Stomach (tissue), 9 donors: ENCODE results near the gene SKI. TPM values are rescaled to one million over a fixed set of nuclear protein-coding genes. Genes with fewer than 3 reads are reported as not detected.

Experiments used
- DNase-seq, 2 donors: peaks; one replicate each; pipeline versions ENCODE4 v3.0.0 to v3.0.0-alpha.2; 2013 to 2019
- H3K27ac ChIP-seq, 5 donors: fragments of 200-600 bp in 4 of 5; sonication (generic) in 4 of 5; one replicate each; pipeline ENCODE4 v1.5.1; 2013 to 2019; ENCODE audit warnings: mild to moderate bottlenecking in 1 of 5, moderate library complexity in 1 of 5
- H3K27me3 ChIP-seq, 3 donors: fragments of 200-600 bp; sonication (generic); one replicate each; pipeline ENCODE4 v1.5.1; 2017 to 2019; ENCODE audit warnings: mixed run types in 1 of 3
- H3K36me3 ChIP-seq, 4 donors: fragments of 200-600 bp; sonication (generic); 1 replicate in 3 of 4; 2 replicates in 1 of 4; pipeline ENCODE4 v1.5.1; 2016 to 2019
- H3K4me1 ChIP-seq, 4 donors: fragments of 200-600 bp; sonication (generic); one replicate each; pipeline ENCODE4 v1.5.1; 2016 to 2019
- H3K4me3 ChIP-seq, 4 donors: fragments of 200-600 bp; sonication (generic) in 3 of 4; one replicate each; pipeline ENCODE4 v1.5.1; 2016 to 2019; ENCODE audit warnings: mild to moderate bottlenecking in 1 of 4
- H3K9me3 ChIP-seq, 4 donors: fragments of 200-600 bp; sonication (generic); one replicate each; pipeline ENCODE4 v1.5.1; 2016 to 2019
- CTCF ChIP-seq, 7 experiments: fragments of 450-650 bp in 4 of 7; fragments of 200-600 bp in 3 of 7; sonication (generic) in 3 of 7; IDR thresholded peaks; one replicate each; pipeline ENCODE4 v1.5.1; 2016 to 2019; ENCODE audit warnings: antibody characterized with exemption in 7 of 7, control low read depth in 2 of 7, mild to moderate bottlenecking in 1 of 7
- EP300 ChIP-seq: sonication (generic); formaldehyde crosslinking; IDR thresholded peaks from one replicate; pipeline ENCODE4 v1.6.1; 2017; ENCODE audit warnings: antibody characterized with exemption
- POLR2A ChIP-seq, 4 donors: fragments of 450-650 bp; IDR thresholded peaks; one replicate each; pipeline ENCODE4 v1.6.1; 2016; ENCODE audit warnings: antibody characterized with exemption in 4 of 4, control low read depth in 2 of 4, mild to moderate bottlenecking in 1 of 4, moderate library complexity in 1 of 4
- POLR2AphosphoS5 ChIP-seq, 3 donors: sonication (generic); formaldehyde crosslinking; IDR thresholded peaks; one replicate each; pipeline ENCODE4 v1.6.1; 2016; ENCODE audit warnings: antibody characterized with exemption in 3 of 3
- WGBS, 5 donors: extraction: QIAGEN DNeasy Blood & Tissue Kit in 3 of 5; methylation state at CpG; one replicate each; pipeline versions ENCODE4 v1.1.5 to v1.1.7; 2013 to 2018; 5-methylcytosine and 5-hydroxymethylcytosine counted together
- intact Hi-C: fragments of 100-400 bp; cut with DNase I; formaldehyde crosslinking; loops from one replicate; pipeline ENCODE4 v1.15.1; 2023; ENCODE audit warnings: low total_unique reads
- polyA plus RNA-seq, 3 donors: library from polyadenylated mRNA; stranded (reverse); fragments of 200-250 nt; gene quantifications; one replicate each; pipeline ENCODE4 v1.2.3, GENCODE V29; 2013
- total RNA-seq, 5 donors: library from RNA; depleted of rRNA; stranded (reverse); fragments of >200 nt; gene quantifications; one replicate each; pipeline versions ENCODE4 v1.1.0 to v1.2.3, GENCODE V29; 2014 to 2016
- donor health status: healthy with polysubstance abuse.
- donor health status: Bipolar disorder and iron deficiency.
- donor health status: healthy.

The SKI gene
- total and polyA plus RNA-seq, 8 donors, result 7.4 to 84.0 (median 21.0) TPM

GRCh38 chr1:2188336-2188735 is 39.8 kb upstream of the SKI start:
- peaks cover 0 to 32% (median 28%) of the 10 kb centered on the region in 4 donors for H3K36me3 ChIP-seq
- 89 to 96% (median 92%) methylated on average over 4 to 16 of the region's 16 CpGs for WGBS, 5 donors
- no peaks in the 10 kb centered on the region for H3K27me3 ChIP-seq
- H3K27ac ChIP-seq, result peak overlapping the region in 1 of 5 donors; percentile 98
- peaks cover 34 to 44% (median 43%) of the 10 kb centered on the region in 4 donors for H3K4me1 ChIP-seq
- DNase-seq, result no peak
- TF ChIP-seq POLR2A (IDR thresholded peaks at IDR 0.05) (no peak), CTCF (IDR thresholded peaks at IDR 0.05) (no peak), EP300 (no peak), POLR2AphosphoS5 (IDR thresholded peaks at IDR 0.05) (no peak)
- no peaks in the 10 kb centered on the region for H3K9me3 ChIP-seq
- H3K4me3 ChIP-seq, result no peak overlapping the region
- intact Hi-C loops, result no loop called here

GRCh38 chr1:2189459-2190425 is 38.4 kb upstream of the SKI start:
- Histone ChIP-seq H3K36me3 (peaks cover 0 to 22% (median 19%) of the 10 kb centered on the region in 4 donors), H3K4me1 (peaks cover 43 to 54% (median 51%) of the 10 kb centered on the region in 4 donors), H3K27me3 (no peaks in the 10 kb centered on the region), H3K9me3 (no peaks in the 10 kb centered on the region), H3K27ac (peak overlapping the region; percentile 88 to 98 (median 94)), H3K4me3 (peak overlapping the region; percentile 45 to 64 (median 54))
- TF ChIP-seq POLR2A (IDR thresholded peaks at IDR 0.05) (peak in 2 of 4 donors; percentile 38 to 41), POLR2AphosphoS5 (IDR thresholded peaks at IDR 0.05) (peak; percentile 91 to 93 (median 92)), CTCF (IDR thresholded peaks at IDR 0.05) (no peak), EP300 (no peak)
- intact Hi-C loops, result no loop called here
- DNase-seq, result peak; percentile 96 to 97
- 4 to 14% (median 12%) methylated on average over 39 to 65 of the region's 65 CpGs for WGBS, 5 donors

DNA sequence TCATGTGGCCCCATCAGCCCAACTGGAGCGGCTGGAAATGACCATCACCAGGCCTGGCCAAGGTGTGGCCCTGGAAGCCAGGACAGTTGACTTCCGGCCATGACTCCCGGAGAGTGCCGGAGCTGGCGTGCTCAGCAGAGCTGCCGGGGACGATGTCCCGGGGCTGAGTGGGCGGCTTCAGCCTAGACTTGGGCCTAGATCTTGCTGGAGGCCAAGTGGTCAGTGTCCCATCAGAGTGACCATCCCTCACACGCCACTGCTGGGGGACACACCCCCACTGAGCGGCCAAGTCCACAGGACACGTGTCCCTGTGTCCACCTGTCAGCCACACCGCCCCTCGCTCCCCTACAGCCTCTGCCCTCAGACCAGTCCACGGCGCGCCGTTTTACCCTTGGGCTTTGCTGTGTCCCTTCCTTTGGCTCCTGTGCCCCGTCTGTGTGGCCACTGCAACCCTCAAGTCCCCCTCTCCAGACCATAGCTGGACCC is 37.6 kb upstream of the SKI start:
- intact Hi-C loops, result no loop called here
- peaks cover 47 to 60% (median 58%) of the 10 kb centered on the region in 4 donors for H3K4me1 ChIP-seq
- DNase-seq, result no peak

More for the DNA sequence above, 37.6 kb upstream of the SKI start:
- Histone ChIP-seq H3K9me3 (no peaks in the 10 kb centered on the region), H3K27ac (peak overlapping the region; percentile 88 to 98 (median 94)), H3K4me3 (peak overlapping the region; percentile 45 to 64 (median 54)), H3K27me3 (no peaks in the 10 kb centered on the region), H3K36me3 (peaks cover 0 to 14% (median 11%) of the 10 kb centered on the region in 4 donors)
- 56 to 78% (median 67%) methylated on average over 10 to 19 of the region's 19 CpGs for WGBS, 5 donors
- TF ChIP-seq CTCF (IDR thresholded peaks at IDR 0.05) (no peak), POLR2AphosphoS5 (IDR thresholded peaks at IDR 0.05) (no peak), POLR2A (IDR thresholded peaks at IDR 0.05) (no peak), EP300 (no peak)
